ENCODE data around the gene C17orf78.
"Not testable (repeated sequence)": the region's sequence is repeated elsewhere in the genome, so short reads cannot be mapped to it uniquely, and the experiment has no call there.

Gene C17orf78

GRCh38 chr17:37386462-37386861, 10.7 kb downstream of the C17orf78 start:
- DNase-seq (ENCODE audit: low read depth): no peak

DNA sequence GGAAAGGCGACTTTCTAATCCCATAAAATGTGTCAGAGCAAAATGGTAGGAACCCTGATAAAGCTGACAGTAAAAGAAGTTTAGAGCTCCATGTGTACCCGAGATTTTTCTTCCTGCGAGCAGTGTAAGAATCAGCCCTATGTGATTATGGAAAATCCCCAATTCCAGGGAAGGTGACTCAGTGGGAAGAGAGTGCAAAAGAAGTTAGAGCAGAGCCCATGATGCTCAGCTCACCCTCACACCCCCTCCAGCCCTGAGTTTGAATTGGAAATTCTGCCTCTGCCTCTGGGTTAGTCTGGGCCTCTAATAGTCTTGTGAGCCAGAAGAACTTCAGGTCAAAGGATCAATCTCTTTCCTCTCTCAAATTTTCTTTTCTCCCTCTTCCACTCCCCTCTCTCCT, 12.5 kb downstream of the C17orf78 start:
- DNase-seq (ENCODE audit: low read depth): no peak

- DNase-seq (ENCODE audit: low read depth): no peak
Measured at GRCh38 chr17:37389160-37389559, 13.4 kb downstream of the C17orf78 start.

- DNase-seq (ENCODE audit: low read depth): no peak
Measured at GRCh38 chr17:37391146-37391545, 15.4 kb downstream of the C17orf78 start.

DNA sequence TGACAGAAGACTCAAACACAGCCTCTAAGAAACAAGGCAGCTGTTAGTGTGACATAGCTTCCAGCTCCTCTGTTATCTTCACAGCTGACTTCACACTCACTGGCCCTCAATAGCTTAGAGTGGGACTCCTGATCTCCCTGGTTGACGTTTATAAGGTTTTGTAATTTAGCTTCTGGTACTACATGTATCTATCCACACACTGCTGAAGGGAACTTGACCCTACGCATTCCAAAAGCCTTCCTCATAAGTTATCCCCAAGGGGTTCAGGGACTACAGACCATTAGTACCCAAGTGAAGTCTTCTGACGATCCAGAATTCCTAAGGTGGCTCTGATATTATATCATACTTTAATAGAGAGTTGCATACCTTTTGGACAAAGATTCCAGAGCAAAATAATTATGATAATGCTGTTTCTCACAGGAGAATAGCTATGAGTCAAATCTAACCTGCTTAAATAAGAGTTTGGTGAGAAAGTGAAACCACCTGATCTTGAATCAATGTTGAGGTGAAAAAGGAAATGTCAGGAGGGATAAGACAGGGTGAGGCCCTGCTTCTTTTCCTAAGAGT, 16.3 kb downstream of the C17orf78 start:
- DNase-seq (ENCODE audit: low read depth): no peak

GRCh38 chr17:37393352-37393751, 17.6 kb downstream of the C17orf78 start:
- no peak for DNase-seq (ENCODE audit: low read depth)

- no peak for DNase-seq (ENCODE audit: low read depth)
Measured at GRCh38 chr17:37399265-37399803, 23.5 kb downstream of the C17orf78 start.

- DNase-seq (ENCODE audit: low read depth): no peak
Measured at GRCh38 chr17:37400505-37400904, 24.7 kb downstream of the C17orf78 start.

DNA sequence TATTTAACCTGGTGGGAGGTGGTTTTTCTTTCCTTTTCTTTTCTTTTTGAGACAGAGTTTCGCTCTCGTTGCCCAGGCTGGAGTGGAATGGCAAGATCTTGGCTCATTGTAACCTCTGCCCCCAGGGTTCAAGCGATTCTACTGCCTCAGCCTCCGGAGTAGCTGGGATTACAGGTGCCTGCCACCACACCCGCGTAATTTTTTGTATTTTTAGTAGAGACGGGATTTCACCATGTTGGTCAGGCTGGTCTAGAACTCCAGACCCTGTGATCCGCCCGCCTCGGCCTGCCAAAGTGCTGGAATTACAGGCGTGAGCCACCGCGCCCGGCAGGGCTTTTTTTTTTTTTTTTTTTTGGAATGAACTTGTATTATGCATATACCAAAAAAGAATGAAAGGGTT, 29.7 kb downstream of the C17orf78 start:
- not testable (repeated sequence) for DNase-seq (ENCODE audit: low read depth)

- DNase-seq (ENCODE audit: low read depth): no peak
Measured at GRCh38 chr17:37405955-37406634, 30.3 kb downstream of the C17orf78 start.

GRCh38 chr17:37406635-37407461, 31.1 kb downstream of the C17orf78 start, which contains the start of the genes ACACA and TADA2A:
Gene ACACA, minus strand, starts transcription at chr17:37406836. Its CDS starts 537 bp downstream, at chr17:37406299.
Gene TADA2A, plus strand, starts transcription at chr17:37406886. Its CDS starts 4,480 bp downstream, at chr17:37411366.
- peak; percentile 75 for DNase-seq (ENCODE audit: low read depth)

DNA sequence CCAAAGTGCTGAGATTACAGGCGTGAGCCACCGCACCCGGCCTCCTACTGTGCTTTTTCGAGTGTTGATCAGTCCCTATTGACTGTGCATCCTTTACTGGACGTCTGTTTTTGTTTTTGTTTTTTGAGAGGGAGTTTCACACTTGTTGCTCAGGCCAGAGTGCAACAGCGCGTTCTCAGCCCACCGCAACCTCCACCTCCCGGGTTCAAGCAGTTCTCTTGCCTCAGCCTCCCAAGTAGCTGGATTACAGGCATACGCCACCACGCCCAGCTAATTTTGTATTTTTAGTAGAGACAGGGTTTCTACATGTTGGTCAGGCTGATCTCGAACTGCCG, 32.3 kb downstream of the C17orf78 start:
- not testable (repeated sequence) for DNase-seq (ENCODE audit: low read depth)

GRCh38 chr17:37410357-37410756, 34.6 kb downstream of the C17orf78 start:
- DNase-seq (ENCODE audit: low read depth): no peak

GRCh38 chr17:37413875-37414519, 38.2 kb downstream of the C17orf78 start:
- DNase-seq (ENCODE audit: low read depth): no peak

GRCh38 chr17:37417852-37418251, 42.1 kb downstream of the C17orf78 start:
- DNase-seq (ENCODE audit: low read depth): no peak

GRCh38 chr17:37422971-37423625, 47.3 kb downstream of the C17orf78 start:
- DNase-seq (ENCODE audit: low read depth): no peak

GRCh38 chr17:37425268-37425667, 49.5 kb downstream of the C17orf78 start:
- DNase-seq (ENCODE audit: low read depth): no peak

DNA sequence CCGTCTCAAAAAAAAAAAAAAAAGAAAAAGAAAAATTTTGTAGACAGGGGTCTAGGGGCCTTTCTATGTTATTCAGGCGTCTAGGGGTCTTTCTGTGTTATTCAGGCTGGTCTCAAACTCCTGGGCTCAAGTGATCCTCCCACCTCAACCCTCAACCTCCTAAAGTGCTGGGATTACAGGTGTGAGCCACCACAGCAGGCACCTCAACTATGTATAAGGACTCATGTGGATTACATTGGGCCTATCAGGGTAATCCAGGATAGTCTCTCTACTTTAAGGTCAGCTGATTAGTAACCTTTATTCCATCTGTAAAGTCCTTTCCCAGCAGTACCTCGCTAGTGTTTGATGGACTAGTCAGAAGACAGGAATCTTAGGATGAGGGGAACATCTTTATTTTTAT, 53.3 kb downstream of the C17orf78 start:
- no peak for DNase-seq (ENCODE audit: low read depth)

DNA sequence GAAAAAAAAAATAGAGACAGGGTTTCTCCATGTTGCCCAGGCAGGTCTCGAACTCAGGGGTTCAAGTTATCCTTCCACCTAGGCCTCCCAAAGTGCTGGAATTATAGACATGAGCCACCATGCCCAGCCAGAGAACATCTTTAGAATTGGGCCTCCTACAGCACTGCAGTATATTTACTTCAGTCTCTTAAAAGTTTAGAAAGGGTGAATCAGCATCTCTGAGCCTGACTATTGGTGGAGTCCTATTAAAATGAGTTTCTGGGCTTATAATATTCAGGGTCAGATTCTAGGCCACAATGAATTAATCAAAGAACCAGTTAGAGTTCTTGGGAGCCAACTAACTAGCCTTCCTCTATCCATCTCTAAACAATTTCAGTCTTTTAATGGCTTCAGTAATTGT, 53.7 kb downstream of the C17orf78 start:
- DNase-seq (ENCODE audit: low read depth): no peak

DNA sequence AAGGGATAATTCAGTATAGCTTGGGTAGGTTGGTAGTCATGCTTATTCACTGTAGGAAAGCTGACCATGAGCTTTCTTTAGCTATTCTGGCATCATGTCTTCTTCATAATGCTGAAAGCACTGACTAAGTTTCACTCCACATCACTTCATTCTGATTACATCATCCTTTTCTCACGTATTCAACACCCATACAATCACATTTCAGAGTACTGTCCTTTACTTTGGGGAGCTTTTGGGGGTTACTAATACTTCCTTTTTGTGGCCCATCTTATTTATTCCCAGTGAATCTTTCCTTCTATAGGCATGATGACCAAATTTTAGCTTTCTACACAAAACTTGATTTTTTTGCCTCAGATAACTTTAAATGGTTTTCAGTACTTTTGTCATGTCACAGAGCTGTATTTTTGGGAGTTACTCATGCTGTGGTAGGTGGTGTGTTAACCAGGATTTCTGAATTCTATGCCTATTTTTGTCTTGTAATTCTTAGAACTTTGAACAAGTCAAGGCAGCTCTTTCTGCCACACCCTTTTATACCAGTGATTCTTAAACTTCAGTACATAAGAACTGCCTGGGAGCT, 54.4 kb downstream of the C17orf78 start:
- DNase-seq (ENCODE audit: low read depth): no peak

- DNase-seq (ENCODE audit: low read depth): no peak
Measured at GRCh38 chr17:37432671-37433070, 56.9 kb downstream of the C17orf78 start.

All from activated T-cell treated with anti-CD3 and anti-CD28 coated beads for 24 hours (primary cell).